H9 (cell line): Measurements from ENCODE around the gene KMT5B. TPM values are rescaled to one million over a fixed set of nuclear protein-coding genes. Genes with fewer than 3 reads are reported as not detected.

Experiments
- DNase-seq: peaks from one replicate; pipeline ENCODE4 v3.0.0-alpha.2; 2017
- H2AFZ ChIP-seq: one replicate; pipeline ENCODE4 v1.6.1; 2013; ENCODE audit warnings: mild to moderate bottlenecking, low read length, control low read depth, moderate library complexity
- H2AK5ac ChIP-seq: 2 replicates; pipeline ENCODE4 v1.6.1; 2013; ENCODE audit warnings: low read length, control low read depth, mixed read lengths; ENCODE audit not compliant: insufficient read length
- H2BK120ac ChIP-seq: one replicate; pipeline ENCODE4 v1.6.1; 2013; ENCODE audit warnings: low read depth, mild to moderate bottlenecking, low read length, control low read depth, inconsistent platforms; ENCODE audit not compliant: poor library complexity, severe bottlenecking
- H2BK12ac ChIP-seq: 2 replicates; pipeline ENCODE4 v1.6.1; 2013; ENCODE audit warnings: low read length, control low read depth, mixed read lengths, low read depth; ENCODE audit not compliant: insufficient read length
- H2BK15ac ChIP-seq: 2 replicates; pipeline ENCODE4 v1.6.1; 2013; ENCODE audit warnings: low read depth, low read length, control low read depth
- H2BK20ac ChIP-seq: one replicate; pipeline ENCODE4 v1.6.1; 2013; ENCODE audit warnings: low read depth, mild to moderate bottlenecking, low read length, control low read depth, inconsistent platforms; ENCODE audit not compliant: poor library complexity, severe bottlenecking
- H2BK5ac ChIP-seq: 2 replicates; pipeline ENCODE4 v1.6.1; 2013; ENCODE audit warnings: low read length, control low read depth, mixed read lengths; ENCODE audit not compliant: insufficient read length
- H3K14ac ChIP-seq: 2 replicates; pipeline ENCODE4 v1.6.1; 2013; ENCODE audit warnings: low read length, control low read depth; ENCODE audit not compliant: insufficient read depth
- H3K18ac ChIP-seq: 2 replicates; pipeline ENCODE4 v1.6.1; 2013; ENCODE audit warnings: low read depth, mild to moderate bottlenecking, mixed read lengths, low read length, control low read depth; ENCODE audit not compliant: insufficient read length
- H3K23ac ChIP-seq: 2 replicates; pipeline ENCODE4 v1.6.1; 2013; ENCODE audit warnings: low read length, control low read depth, mixed read lengths, low read depth; ENCODE audit not compliant: insufficient read length
- H3K23me2 ChIP-seq: 2 replicates; pipeline ENCODE4 v1.6.1; 2013; ENCODE audit warnings: low read depth, mild to moderate bottlenecking, mixed read lengths, low read length, control low read depth; ENCODE audit not compliant: insufficient read length, poor library complexity, severe bottlenecking
- H3K27ac ChIP-seq: 2 replicates; pipeline ENCODE4 v1.5.1; 2013; ENCODE audit warnings: low read length, control low read depth, mixed read lengths, low read depth; ENCODE audit not compliant: insufficient read length
- H3K27me3 ChIP-seq: 2 replicates; pipeline ENCODE4 v1.6.1; 2013; ENCODE audit warnings: low read length, control low read depth, inconsistent platforms; ENCODE audit not compliant: insufficient read depth
- H3K4ac ChIP-seq: 2 replicates; pipeline ENCODE4 v1.6.1; 2013; ENCODE audit warnings: low read depth, mild to moderate bottlenecking, control low read depth, inconsistent platforms, low read length, moderate library complexity
- H3K4me1 ChIP-seq: 2 replicates; pipeline ENCODE4 v1.6.1; 2013; ENCODE audit warnings: low read length, control low read depth, inconsistent platforms; ENCODE audit not compliant: insufficient read depth
- H3K4me2 ChIP-seq: 2 replicates; pipeline ENCODE4 v1.6.1; 2013; ENCODE audit warnings: low read length, control low read depth, mixed read lengths; ENCODE audit not compliant: insufficient read length, insufficient read depth
- H3K56ac ChIP-seq: 2 replicates; pipeline ENCODE4 v1.6.1; 2013; ENCODE audit warnings: low read depth, mild to moderate bottlenecking, mixed read lengths, low read length, control low read depth; ENCODE audit not compliant: insufficient read length
- H3K79me1 ChIP-seq: 2 replicates; pipeline ENCODE4 v1.6.1; 2013; ENCODE audit warnings: low read depth, mild to moderate bottlenecking, moderate library complexity, low read length, control low read depth, inconsistent platforms; ENCODE audit not compliant: insufficient read depth, poor library complexity, severe bottlenecking
- H3K79me2 ChIP-seq: 2 replicates; pipeline ENCODE4 v1.6.1; 2013; ENCODE audit warnings: low read length, control low read depth, inconsistent platforms; ENCODE audit not compliant: insufficient read depth
- H3K9ac ChIP-seq: 2 replicates; pipeline ENCODE4 v1.6.1; 2013; ENCODE audit warnings: low read length, control low read depth, mixed read lengths; ENCODE audit not compliant: insufficient read length; ENCODE audit errors: extremely low read depth
- H3K9me3 ChIP-seq: one replicate; pipeline ENCODE4 v1.6.1; 2013; ENCODE audit warnings: low read depth, low read length, inconsistent platforms; ENCODE audit not compliant: control insufficient read depth
- H3T11ph ChIP-seq: one replicate; pipeline ENCODE4 v1.6.1; 2013; ENCODE audit warnings: mild to moderate bottlenecking, low read length, control low read depth, inconsistent platforms
- H4K20me1 ChIP-seq: one replicate; pipeline ENCODE4 v1.6.1; 2013; ENCODE audit not compliant: control insufficient read depth, insufficient read length, insufficient read depth
- H4K5ac ChIP-seq: 2 replicates; pipeline ENCODE4 v1.6.1; 2013; ENCODE audit warnings: low read depth, mild to moderate bottlenecking, mixed read lengths, low read length, control low read depth; ENCODE audit not compliant: insufficient read length
- H4K8ac ChIP-seq: replicated peaks from 2 replicates; pipeline ENCODE4 v1.6.1; 2013; ENCODE audit warnings: low read length, control low read depth, mixed read lengths, low read depth; ENCODE audit not compliant: insufficient read length
- H4K91ac ChIP-seq: 2 replicates; pipeline ENCODE4 v1.6.1; 2013; ENCODE audit warnings: low read depth, mild to moderate bottlenecking, moderate library complexity, mixed read lengths, low read length, control low read depth; ENCODE audit not compliant: insufficient read length
- H3K27ac Mint-ChIP-seq, 3 experiments: 2 replicates in 2 of 3; 3 replicates in 1 of 3; pipeline ENCODE4 v1.8.0; 2020 to 2021; ENCODE audit warnings: mixed read lengths in 3 of 3, mild to moderate bottlenecking in 1 of 3, moderate library complexity in 1 of 3
- H3K27me3 Mint-ChIP-seq: 2 replicates; pipeline ENCODE4 v1.8.0; 2021; ENCODE audit warnings: low read depth, mild to moderate bottlenecking, moderate library complexity, mixed read lengths
- H3K36me3 Mint-ChIP-seq, 3 experiments: 2 replicates in 2 of 3; 3 replicates in 1 of 3; pipeline ENCODE4 v1.8.0; 2020 to 2021; ENCODE audit warnings: low read depth in 3 of 3, mixed read lengths in 3 of 3; ENCODE audit not compliant: insufficient read depth in 1 of 3
- H3K4me1 Mint-ChIP-seq, 2 experiments: 2 replicates each; pipeline ENCODE4 v1.8.0; 2020; ENCODE audit warnings: mixed read lengths in 2 of 2
- H3K4me3 Mint-ChIP-seq, 2 experiments: 2 replicates in 1 of 2; 3 replicates in 1 of 2; pipeline ENCODE4 v1.8.0; 2020 to 2021; ENCODE audit warnings: mild to moderate bottlenecking in 2 of 2, mixed read lengths in 2 of 2, moderate library complexity in 1 of 2
- H3K9me3 Mint-ChIP-seq, 2 experiments: 2 replicates in 1 of 2; 3 replicates in 1 of 2; pipeline ENCODE4 v1.8.0; 2020; ENCODE audit warnings: mild to moderate bottlenecking in 2 of 2, mixed read lengths in 2 of 2, moderate library complexity in 1 of 2
- WGBS: extraction: QIAGEN DNeasy Blood & Tissue Kit; methylation state at CpG from one replicate; pipeline ENCODE4 v1.1.7; 2013; ENCODE audit warnings: missing lambda C conversion rate, low lambda C conversion rate, mixed read lengths; ENCODE audit not compliant: insufficient read length; ENCODE audit errors: extremely low coverage; 5-methylcytosine and 5-hydroxymethylcytosine counted together
- total RNA-seq: library from RNA; stranded (reverse); gene quantifications from 2 replicates; pipeline ENCODE4 v1.2.1, GENCODE V29; 2021
- TF ChIP-seq, protein P1 (sequence below): fragments of 200-600 bp; sonication (generic); conservative IDR thresholded peaks from 3 replicates; pipeline ENCODE4 v1.8.0; 2021; ENCODE audit warnings: antibody characterized with exemption, mild to moderate bottlenecking

Gene KMT5B
- total RNA-seq, 1 experiment from 2014 or later, result 61.6 TPM

GRCh38 chr11:68148879-68149278 is 64.2 kb downstream of the KMT5B start:
- H3K4me2 ChIP-seq, result no peak overlapping the region
- no peaks in the 10 kb centered on the region for H3K9me3 ChIP-seq
- no peak overlapping the region for H3K4me3 Mint-ChIP-seq
- no peaks in the 10 kb centered on the region for H3K36me3 Mint-ChIP-seq
- no peak for DNase-seq
- no peaks in the 10 kb centered on the region for H4K20me1 ChIP-seq
- H3K4me1 ChIP-seq, result no peaks in the 10 kb centered on the region
- H2BK12ac ChIP-seq, result no peak overlapping the region
- H3K4me1 Mint-ChIP-seq, result peaks cover 0 to 6% of the 10 kb centered on the region in 2 experiments; a peak in 1 of 4 replicates
- H3K79me2 ChIP-seq, result no peaks in the 10 kb centered on the region
- no peak overlapping the region for H3K4ac ChIP-seq
- no CpG with 5 or more reads among the region's 7 CpGs for WGBS
- no peak overlapping the region for H3K18ac ChIP-seq
- no peaks in the 10 kb centered on the region for H3K9me3 Mint-ChIP-seq
- H2AFZ ChIP-seq, result no peak overlapping the region
- no peak overlapping the region for H2AK5ac ChIP-seq
- no peak overlapping the region for H3K56ac ChIP-seq
- H3K79me1 ChIP-seq, result no peaks in the 10 kb centered on the region
- H4K5ac ChIP-seq, result no peak overlapping the region
- no peak overlapping the region for H2BK5ac ChIP-seq
- H3K23me2 ChIP-seq, result no peaks in the 10 kb centered on the region
- H3K27me3 Mint-ChIP-seq, result no peaks in the 10 kb centered on the region
- TF ChIP-seq, protein P1, sequence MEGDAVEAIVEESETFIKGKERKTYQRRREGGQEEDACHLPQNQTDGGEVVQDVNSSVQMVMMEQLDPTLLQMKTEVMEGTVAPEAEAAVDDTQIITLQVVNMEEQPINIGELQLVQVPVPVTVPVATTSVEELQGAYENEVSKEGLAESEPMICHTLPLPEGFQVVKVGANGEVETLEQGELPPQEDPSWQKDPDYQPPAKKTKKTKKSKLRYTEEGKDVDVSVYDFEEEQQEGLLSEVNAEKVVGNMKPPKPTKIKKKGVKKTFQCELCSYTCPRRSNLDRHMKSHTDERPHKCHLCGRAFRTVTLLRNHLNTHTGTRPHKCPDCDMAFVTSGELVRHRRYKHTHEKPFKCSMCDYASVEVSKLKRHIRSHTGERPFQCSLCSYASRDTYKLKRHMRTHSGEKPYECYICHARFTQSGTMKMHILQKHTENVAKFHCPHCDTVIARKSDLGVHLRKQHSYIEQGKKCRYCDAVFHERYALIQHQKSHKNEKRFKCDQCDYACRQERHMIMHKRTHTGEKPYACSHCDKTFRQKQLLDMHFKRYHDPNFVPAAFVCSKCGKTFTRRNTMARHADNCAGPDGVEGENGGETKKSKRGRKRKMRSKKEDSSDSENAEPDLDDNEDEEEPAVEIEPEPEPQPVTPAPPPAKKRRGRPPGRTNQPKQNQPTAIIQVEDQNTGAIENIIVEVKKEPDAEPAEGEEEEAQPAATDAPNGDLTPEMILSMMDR, result no peak
- H2BK20ac ChIP-seq, result no peak overlapping the region
- no peak overlapping the region for H2BK15ac ChIP-seq
- H3K23ac ChIP-seq, result no peak overlapping the region
- no peak overlapping the region for H2BK120ac ChIP-seq
- H3K27ac Mint-ChIP-seq, result no peak overlapping the region
- H3T11ph ChIP-seq, result no peak overlapping the region
- no peak overlapping the region for H3K27ac ChIP-seq
- H4K8ac ChIP-seq, result no peak overlapping the region
- H3K9ac ChIP-seq, result no peak overlapping the region
- H3K27me3 ChIP-seq, result no peaks in the 10 kb centered on the region
- no peak overlapping the region for H4K91ac ChIP-seq
- H3K14ac ChIP-seq, result no peak overlapping the region
